Fibroblast of skin of back (primary cell): ENCODE data around the gene TSPAN10.

Source experiments
- DNase-seq: peaks from one replicate; pipeline ENCODE4 v3.0.0-alpha.2; 2013

TSPAN10 gene

GRCh38 chr17:81690066-81690465, 53.1 kb downstream of the TSPAN10 start:
- no peak for DNase-seq

- no peak for DNase-seq
Observed at GRCh38 chr17:81690549-81690948, 53.6 kb downstream of the TSPAN10 start.

GRCh38 chr17:81691196-81691595, 54.2 kb downstream of the TSPAN10 start:
- no peak for DNase-seq

- no peak for DNase-seq
Observed at GRCh38 chr17:81691608-81692007, 54.6 kb downstream of the TSPAN10 start.

- no peak for DNase-seq
Observed at GRCh38 chr17:81693509-81694210, 56.7 kb downstream of the TSPAN10 start.

GRCh38 chr17:81694810-81695209, 57.8 kb downstream of the TSPAN10 start:
- no peak for DNase-seq

- no peak for DNase-seq
Observed at GRCh38 chr17:81695211-81695610, 58.2 kb downstream of the TSPAN10 start.

GRCh38 chr17:81695801-81696200, 58.8 kb downstream of the TSPAN10 start:
- no peak for DNase-seq

- DNase-seq: no peak
Observed at GRCh38 chr17:81696218-81696941, 59.4 kb downstream of the TSPAN10 start.

- DNase-seq: no peak
Observed at GRCh38 chr17:81697261-81698044, 60.5 kb downstream of the TSPAN10 start.
